ENCODE data around the gene STARD7. TPM values are rescaled to one million over a fixed set of nuclear protein-coding genes. Genes with fewer than 3 reads are reported as not detected.

STARD7 gene
- total RNA-seq, 4 donors from 2014 or later: 211 to 292 (median 266) TPM

- intact Hi-C loops (cut with DNase I): no loop called here
- H3K27me3 ChIP-seq: no peaks in the 10 kb centered on the region
- TF ChIP-seq CTCF (IDR thresholded peaks at IDR 0.05): no peak
- TF ChIP-seq POLR2A (IDR thresholded peaks at IDR 0.05): no peak
- peaks cover 5 to 13% of the 10 kb centered on the region in 2 donors for H3K4me1 ChIP-seq
- no peak overlapping the region for H3K27ac ChIP-seq
- no peak overlapping the region for H3K4me3 ChIP-seq (replicated peaks in 1 of 3)
- H3K36me3 ChIP-seq: no peaks in the 10 kb centered on the region
- DNase-seq: no peak
- WGBS, 2 donors: 78 to 79% methylated on average over 13 to 14 of the region's 16 CpGs
- H3K9me3 ChIP-seq: no peaks in the 10 kb centered on the region
Observed at GRCh38 chr2:96154506-96155380, 53.9 kb downstream of the STARD7 start.

- Histone ChIP-seq H3K9me3 (no peaks in the 10 kb centered on the region), H3K27me3 (no peaks in the 10 kb centered on the region), H3K36me3 (no peaks in the 10 kb centered on the region), H3K4me1 (peaks cover 5 to 14% of the 10 kb centered on the region in 2 donors), H3K27ac (no peak overlapping the region), H3K4me3 (replicated peaks in 1 of 3) (no peak overlapping the region)
- 79 to 88% methylated on average over 4 to 7 of the region's 7 CpGs for WGBS, 2 donors
- TF ChIP-seq CTCF (IDR thresholded peaks at IDR 0.05): no peak
- no peak for TF ChIP-seq POLR2A (IDR thresholded peaks at IDR 0.05)
- intact Hi-C loops (cut with DNase I): no loop called here
- DNase-seq: no peak
Observed at GRCh38 chr2:96153991-96154431, 54.6 kb downstream of the STARD7 start.

- Histone ChIP-seq H3K9me3 (no peaks in the 10 kb centered on the region), H3K4me3 (replicated peaks in 1 of 3) (no peak overlapping the region), H3K4me1 (peaks cover 5 to 21% of the 10 kb centered on the region in 2 donors), H3K36me3 (no peaks in the 10 kb centered on the region), H3K27me3 (no peaks in the 10 kb centered on the region), H3K27ac (no peak overlapping the region)
- intact Hi-C loops (cut with DNase I): no loop called here
- WGBS, 2 donors: 80 to 91% methylated on average over 6 to 7 of the region's 7 CpGs
- TF ChIP-seq POLR2A (IDR thresholded peaks at IDR 0.05) (no peak), CTCF (IDR thresholded peaks at IDR 0.05) (no peak)
- DNase-seq: no peak
Observed at GRCh38 chr2:96153291-96153713, 55.3 kb downstream of the STARD7 start.

- Histone ChIP-seq H3K36me3 (no peaks in the 10 kb centered on the region), H3K4me1 (peaks cover 5 to 27% of the 10 kb centered on the region in 2 donors), H3K9me3 (no peaks in the 10 kb centered on the region), H3K27me3 (no peaks in the 10 kb centered on the region), H3K27ac (no peak overlapping the region), H3K4me3 (replicated peaks in 1 of 3) (no peak overlapping the region)
- 60 to 62% methylated on average over 12 to 13 of the region's 13 CpGs for WGBS, 2 donors
- intact Hi-C loops (cut with DNase I): no loop called here
- no peak for DNase-seq
- TF ChIP-seq CTCF (IDR thresholded peaks at IDR 0.05): no peak
Observed at GRCh38 chr2:96152304-96153161, 56.1 kb downstream of the STARD7 start.

Measured in thyroid gland (tissue), 4 donors.